ENCODE results near the gene GPATCH4.
"Not testable (repeated sequence)": the region's sequence is repeated elsewhere in the genome, so short reads cannot be mapped to it uniquely, and the experiment has no call there.

The GPATCH4 gene

GRCh38 chr1:156640842-156641706, 39.8 kb upstream of the GPATCH4 start:
- in situ Hi-C loops (cut with MboI; ENCODE audit: low sequenced_read_pairs), result no loop called here
- DNase-seq (ENCODE audit: low spot score in 2 of 2), result no peak
- Histone ChIP-seq H3K4me3 (peak overlapping the region; percentile 26), H3K27me3 (ENCODE audit: low read depth) (peaks cover 11% of the 10 kb centered on the region), H3K4me1 (no peaks in the 10 kb centered on the region; the same call in 1 of the 2 replicates), H3K36me3 (replicated peaks) (no peaks in the 10 kb centered on the region), H3K9me3 (no peaks in the 10 kb centered on the region)

DNA sequence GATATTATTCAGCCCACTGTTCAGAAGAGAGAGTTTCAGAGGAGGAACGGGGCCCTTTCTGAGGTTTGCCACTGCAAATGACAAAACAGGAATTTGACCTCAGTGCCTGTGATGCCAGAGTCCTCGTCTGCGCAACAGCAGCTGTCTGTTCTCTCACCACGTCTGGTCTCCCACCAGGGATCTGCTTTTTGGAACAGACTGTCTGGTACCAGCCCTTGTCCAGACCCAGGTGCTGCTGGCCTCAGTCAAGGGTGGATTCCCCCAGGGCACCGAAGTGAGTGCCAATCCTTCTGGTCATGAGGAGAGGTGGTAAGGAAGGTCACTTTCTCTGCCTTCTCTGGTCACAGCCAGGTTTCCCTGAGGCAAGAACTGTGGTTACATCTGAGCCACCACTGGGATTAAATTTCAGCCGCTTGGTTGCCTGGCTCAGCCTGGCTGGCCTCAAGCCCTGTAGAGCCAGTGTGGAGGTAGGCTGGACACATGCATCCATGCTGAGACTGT, 38.4 kb upstream of the GPATCH4 start:
- Histone ChIP-seq H3K27me3 (ENCODE audit: low read depth) (peaks cover 14% of the 10 kb centered on the region), H3K9me3 (no peaks in the 10 kb centered on the region)

GRCh38 chr1:156638189-156638985, 37.1 kb upstream of the GPATCH4 start:
- H3K27me3 ChIP-seq (ENCODE audit: low read depth), result peaks cover 18% of the 10 kb centered on the region
- no peaks in the 10 kb centered on the region for H3K9me3 ChIP-seq
- in situ Hi-C loops (cut with MboI; ENCODE audit: low sequenced_read_pairs), result no loop called here
- H3K4me3 ChIP-seq, result no peak overlapping the region
- no peak for DNase-seq (ENCODE audit: low spot score in 2 of 2)
- H3K36me3 ChIP-seq (replicated peaks), result no peaks in the 10 kb centered on the region
- no peaks in the 10 kb centered on the region; the same call in 1 of the 2 replicates for H3K4me1 ChIP-seq

More for the DNA sequence above, 38.4 kb upstream of the GPATCH4 start:
- Histone ChIP-seq H3K4me1 (no peaks in the 10 kb centered on the region; the same call in 1 of the 2 replicates), H3K4me3 (no peak overlapping the region), H3K36me3 (replicated peaks) (no peaks in the 10 kb centered on the region)
- DNase-seq (ENCODE audit: low spot score in 2 of 2), result no peak
- in situ Hi-C loops (cut with MboI; ENCODE audit: low sequenced_read_pairs), result no loop called here

DNA sequence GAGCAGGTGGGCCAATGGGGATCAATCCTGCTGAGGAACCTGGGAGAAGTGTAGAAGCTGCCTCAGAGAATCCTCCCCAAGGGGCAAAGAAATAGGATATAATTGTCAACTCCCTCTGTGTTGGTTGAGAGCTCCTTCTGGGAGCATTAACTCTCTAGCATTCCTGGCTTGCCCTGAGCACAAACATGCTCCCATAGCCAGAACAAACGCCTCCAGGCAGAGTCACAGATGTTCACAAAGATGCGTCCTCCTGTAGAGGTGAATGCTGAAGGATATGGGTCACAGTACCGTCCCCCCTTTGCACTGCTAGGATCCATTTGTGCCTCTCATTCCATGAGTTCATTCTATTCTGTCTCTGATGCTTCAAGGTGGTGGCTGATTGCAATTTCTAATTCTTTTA, 31.1 kb upstream of the GPATCH4 start:
- H3K27me3 ChIP-seq (ENCODE audit: low read depth), result peaks cover 30% of the 10 kb centered on the region
- H3K4me1 ChIP-seq, result no peaks in the 10 kb centered on the region
- H3K9me3 ChIP-seq, result no peaks in the 10 kb centered on the region
- no peaks in the 10 kb centered on the region for H3K36me3 ChIP-seq (replicated peaks)
- DNase-seq (ENCODE audit: low spot score in 2 of 2), result no peak
- no peak overlapping the region for H3K4me3 ChIP-seq
- in situ Hi-C loops (cut with MboI; ENCODE audit: low sequenced_read_pairs), result no loop called here

DNA sequence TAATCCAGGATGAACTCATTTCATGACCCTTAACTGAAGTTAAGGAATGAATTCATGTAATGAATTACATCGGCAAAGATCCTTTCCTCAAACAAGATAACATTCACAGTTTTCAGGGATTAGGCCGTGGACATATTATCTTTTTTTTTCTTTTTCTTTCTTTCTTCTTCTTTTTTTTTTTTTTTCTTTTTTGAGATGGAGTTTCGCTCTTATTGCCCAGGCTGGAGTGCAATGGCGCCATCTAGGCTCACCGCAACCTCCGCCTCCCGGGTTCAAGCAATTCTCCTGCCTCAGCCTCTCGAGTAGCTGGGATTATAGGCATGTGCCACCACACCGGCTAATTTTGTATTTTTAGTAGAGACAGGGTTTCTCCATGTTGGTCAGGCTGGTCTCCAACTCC, 29.9 kb upstream of the GPATCH4 start:
- H3K36me3 ChIP-seq (replicated peaks); in situ Hi-C loops (cut with MboI; ENCODE audit: low sequenced_read_pairs); H3K4me3 ChIP-seq; DNase-seq (ENCODE audit: low spot score in 2 of 2); H3K4me1 ChIP-seq; H3K9me3 ChIP-seq: not testable (repeated sequence)
- peaks cover 28% of the 10 kb centered on the region for H3K27me3 ChIP-seq (ENCODE audit: low read depth)

DNA sequence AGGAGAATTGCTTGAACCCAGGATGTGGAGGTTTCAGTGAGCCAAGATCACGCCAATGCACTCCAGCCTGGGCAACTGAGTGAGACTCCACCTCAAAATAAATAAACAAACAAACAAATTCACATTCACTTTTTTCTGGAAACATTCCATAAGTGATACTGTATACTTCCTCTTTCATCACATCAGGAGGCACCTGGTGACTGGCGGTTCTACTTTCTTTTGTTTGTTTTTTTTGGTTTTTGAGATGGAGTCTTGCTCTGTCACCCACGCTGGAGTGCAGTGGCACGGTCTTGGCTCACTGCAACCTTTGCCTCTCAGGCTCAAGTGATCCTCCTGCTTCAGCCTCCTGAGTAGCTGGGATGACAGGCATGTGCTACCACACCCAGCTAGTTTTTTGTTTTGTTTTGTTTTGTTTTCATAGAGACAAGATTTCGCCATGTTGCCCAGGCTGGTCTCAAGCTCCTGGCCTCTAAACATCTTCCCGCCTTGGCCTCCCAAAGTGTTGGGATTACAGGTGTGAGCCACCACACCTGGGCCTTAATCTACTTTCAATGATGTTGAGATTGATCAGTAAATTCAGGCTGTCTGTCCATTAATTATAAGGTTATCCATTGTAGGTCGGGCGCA, 28.7 kb upstream of the GPATCH4 start:
- Histone ChIP-seq H3K4me1 (no peaks in the 10 kb centered on the region; the same call in 1 of the 2 replicates), H3K9me3 (no peaks in the 10 kb centered on the region), H3K27me3 (ENCODE audit: low read depth) (peaks cover 29% of the 10 kb centered on the region), H3K36me3 (replicated peaks) (no peaks in the 10 kb centered on the region), H3K4me3 (no peak overlapping the region)
- in situ Hi-C loops (cut with MboI; ENCODE audit: low sequenced_read_pairs), result no loop called here
- DNase-seq (ENCODE audit: low spot score in 2 of 2), result no peak

- DNase-seq (ENCODE audit: low spot score in 2 of 2), result peak; percentile 46 to 72
- H3K27me3 ChIP-seq (ENCODE audit: low read depth), result peaks cover 25% of the 10 kb centered on the region
- no peaks in the 10 kb centered on the region for H3K36me3 ChIP-seq (replicated peaks)
- in situ Hi-C loops (cut with MboI; ENCODE audit: low sequenced_read_pairs), result no loop called here
- no peak overlapping the region for H3K4me3 ChIP-seq
- no peaks in the 10 kb centered on the region; the same call in 1 of the 2 replicates for H3K4me1 ChIP-seq
- no peaks in the 10 kb centered on the region for H3K9me3 ChIP-seq
Observed at GRCh38 chr1:156627313-156627880, 26.1 kb upstream of the GPATCH4 start.

DNA sequence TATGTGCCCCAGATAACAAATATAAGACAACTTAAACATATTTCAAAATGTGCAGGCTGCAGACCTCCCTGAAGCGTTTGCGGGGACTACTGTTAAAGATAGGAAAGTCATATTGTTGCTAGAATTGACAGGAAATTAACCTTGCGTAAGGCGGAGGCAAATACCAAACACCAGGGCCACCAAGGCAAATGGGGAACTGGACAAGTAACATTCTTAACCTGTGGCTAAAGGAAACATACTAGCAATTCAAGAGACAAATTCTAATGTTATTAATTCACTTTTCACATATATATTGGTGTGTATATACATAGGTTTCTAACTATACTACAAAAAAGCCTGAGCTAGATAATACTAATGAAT, 24.8 kb upstream of the GPATCH4 start:
- in situ Hi-C loops (cut with MboI; ENCODE audit: low sequenced_read_pairs), result no loop called here
- no peak overlapping the region for H3K4me3 ChIP-seq
- H3K9me3 ChIP-seq, result no peaks in the 10 kb centered on the region
- peaks cover 21% of the 10 kb centered on the region for H3K27me3 ChIP-seq (ENCODE audit: low read depth)
- DNase-seq (ENCODE audit: low spot score in 2 of 2), result no peak
- H3K36me3 ChIP-seq (replicated peaks), result no peaks in the 10 kb centered on the region
- H3K4me1 ChIP-seq, result no peaks in the 10 kb centered on the region; the same call in 1 of the 2 replicates

DNA sequence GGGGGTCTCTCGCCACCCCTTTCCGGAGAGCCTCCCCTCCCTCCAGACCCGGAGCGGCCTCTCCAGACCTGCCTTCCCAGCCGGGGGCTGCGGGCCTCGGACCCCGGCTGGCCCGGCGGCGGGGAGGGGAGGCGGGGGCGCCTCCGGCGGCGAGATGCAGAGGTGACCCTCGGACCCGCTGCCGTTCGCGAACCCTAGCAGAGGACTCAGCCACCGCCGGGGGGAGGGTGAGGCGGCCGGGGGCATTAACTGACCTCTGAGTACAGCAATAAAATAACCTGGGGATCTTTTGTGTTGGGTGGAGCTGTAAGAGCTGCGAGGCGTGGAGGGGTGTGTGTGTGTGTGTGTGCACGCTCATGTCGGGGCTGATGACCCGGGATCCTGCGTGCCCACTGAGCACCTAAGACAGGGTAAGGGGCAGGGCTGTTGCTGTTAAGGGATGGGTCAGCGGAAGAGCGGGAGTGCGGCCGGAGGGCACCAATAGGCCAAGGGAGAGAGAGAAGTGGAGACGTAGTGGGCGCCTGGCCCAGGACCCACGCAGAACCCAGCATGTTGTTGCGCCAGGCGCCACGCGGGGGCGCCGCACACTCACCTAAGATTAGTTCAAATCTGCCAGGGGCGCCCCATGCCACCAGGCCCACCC, 24.3 kb upstream of the GPATCH4 start:
- in situ Hi-C loops (cut with MboI; ENCODE audit: low sequenced_read_pairs), result no loop called here
- Histone ChIP-seq H3K36me3 (replicated peaks) (no peaks in the 10 kb centered on the region), H3K27me3 (ENCODE audit: low read depth) (peaks cover 21% of the 10 kb centered on the region), H3K4me1 (no peaks in the 10 kb centered on the region; the same call in 1 of the 2 replicates), H3K9me3 (no peaks in the 10 kb centered on the region), H3K4me3 (peak overlapping the region; percentile 18)
- peak; percentile 40 to 82 for DNase-seq (ENCODE audit: low spot score in 2 of 2)

DNA sequence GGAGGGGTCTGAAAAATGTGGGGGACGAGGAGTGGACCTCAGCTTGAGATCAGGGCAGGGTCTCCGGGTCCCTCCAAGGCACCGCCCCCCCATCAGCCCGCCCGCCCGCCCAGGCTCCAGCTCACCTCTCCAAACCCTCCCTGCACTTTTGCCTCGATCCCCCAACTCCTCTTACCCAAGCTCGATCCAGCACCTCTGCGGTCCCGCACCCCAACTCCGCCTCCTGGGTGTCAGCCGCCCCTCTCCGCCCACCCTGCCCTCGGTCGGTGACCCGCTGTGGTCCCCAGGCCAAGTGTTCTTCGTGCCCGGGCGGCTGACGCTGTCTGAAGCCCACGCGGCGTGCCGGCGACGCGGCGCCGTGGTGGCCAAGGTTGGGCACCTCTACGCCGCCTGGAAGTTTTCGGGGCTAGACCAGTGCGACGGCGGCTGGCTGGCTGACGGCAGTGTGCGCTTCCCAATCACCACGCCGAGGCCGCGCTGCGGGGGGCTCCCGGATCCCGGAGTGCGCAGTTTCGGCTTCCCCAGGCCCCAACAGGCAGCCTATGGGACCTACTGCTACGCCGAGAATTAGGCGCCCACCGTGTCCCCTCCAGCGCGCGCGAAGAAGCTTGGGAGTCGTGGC, 23.6 kb upstream of the GPATCH4 start:
- in situ Hi-C loops (cut with MboI; ENCODE audit: low sequenced_read_pairs), result no loop called here
- H3K27me3 ChIP-seq (ENCODE audit: low read depth), result peaks cover 23% of the 10 kb centered on the region
- peak overlapping the region; percentile 22 for H3K4me3 ChIP-seq

DNA sequence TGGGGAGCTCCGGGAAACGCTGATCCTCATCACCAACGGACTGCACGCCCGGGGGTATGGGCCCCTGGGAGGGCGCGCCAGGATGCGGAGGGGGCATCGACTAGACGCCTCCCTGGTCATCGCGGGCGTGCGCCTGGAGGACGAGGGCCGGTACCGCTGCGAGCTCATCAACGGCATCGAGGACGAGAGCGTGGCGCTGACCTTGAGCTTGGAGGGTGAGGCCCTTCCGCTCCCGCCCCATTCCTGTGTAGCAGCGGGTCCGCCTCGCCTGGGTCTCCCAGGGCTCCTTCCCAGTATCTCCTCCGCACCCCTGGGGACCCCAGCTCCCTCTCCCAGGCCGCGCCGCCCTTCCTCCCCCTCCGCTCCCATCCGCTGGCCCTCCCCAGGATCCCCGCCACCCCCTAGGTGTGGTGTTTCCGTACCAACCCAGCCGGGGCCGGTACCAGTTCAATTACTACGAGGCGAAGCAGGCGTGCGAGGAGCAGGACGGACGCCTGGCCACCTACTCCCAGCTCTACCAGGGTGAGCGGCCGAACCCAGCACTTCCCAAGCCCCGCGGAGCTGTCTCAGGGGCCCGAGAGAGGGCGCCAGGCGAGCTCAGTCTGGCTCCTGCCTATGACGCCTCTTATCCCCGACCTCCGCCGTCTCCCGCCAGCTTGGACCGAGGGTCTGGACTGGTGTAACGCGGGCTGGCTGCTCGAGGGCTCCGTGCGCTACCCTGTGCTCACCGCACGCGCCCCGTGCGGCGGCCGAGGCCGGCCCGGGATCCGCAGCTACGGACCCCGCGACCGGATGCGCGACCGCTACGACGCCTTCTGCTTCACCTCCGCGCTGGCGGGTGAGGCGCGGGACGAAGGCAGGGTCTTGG, 22.9 kb upstream of the GPATCH4 start:
- peaks cover 26% of the 10 kb centered on the region for H3K27me3 ChIP-seq (ENCODE audit: low read depth)
- peak; percentile 54 to 84 for DNase-seq (ENCODE audit: low spot score in 2 of 2)
- no peaks in the 10 kb centered on the region for H3K36me3 ChIP-seq (replicated peaks)
- in situ Hi-C loops (cut with MboI; ENCODE audit: low sequenced_read_pairs), result no loop called here
- H3K4me1 ChIP-seq, result no peaks in the 10 kb centered on the region; the same call in 1 of the 2 replicates
- H3K9me3 ChIP-seq, result no peaks in the 10 kb centered on the region
- peak overlapping the region; percentile 22 for H3K4me3 ChIP-seq

More for the DNA sequence above, 23.6 kb upstream of the GPATCH4 start:
- H3K4me1 ChIP-seq, result no peaks in the 10 kb centered on the region; the same call in 1 of the 2 replicates
- no peaks in the 10 kb centered on the region for H3K9me3 ChIP-seq
- no peaks in the 10 kb centered on the region for H3K36me3 ChIP-seq (replicated peaks)
- DNase-seq (ENCODE audit: low spot score in 2 of 2), result no peak

All from HAP-1 (cell line).